ENCODE results near the gene SUMO4. TPM values are rescaled to one million over a fixed set of nuclear protein-coding genes. Genes with fewer than 3 reads are reported as not detected.

The SUMO4 gene
- total and polyA plus RNA-seq, 2 of the 8 experiments (the other 6 are each of a cell fraction or from before 2014, with no cell fraction given): 0.09 to 1.3 TPM

- TF ChIP-seq TAF1 (IDR thresholded peaks at IDR 0.05; ENCODE audit: low read depth, low read length) (no peak), RNF2 (IDR thresholded peaks at IDR 0.05; ENCODE audit: borderline replicate concordance, low read depth, low read length, missing control alignments, poor library complexity, severe bottlenecking) (no peak), SP4 (IDR thresholded peaks at IDR 0.05; ENCODE audit: low read length) (no peak), NRF1 (IDR thresholded peaks at IDR 0.05; ENCODE audit: low read depth, low read length) (no peak), SIX5 (IDR thresholded peaks at IDR 0.05; ENCODE audit: low read depth, low read length) (no peak)
Observed at GRCh38 chr6:149423964-149424440, 23.9 kb downstream of the SUMO4 start (continued).

Measured in H1 (cell line).